Ramos (cell line): Measurements from ENCODE around the gene ARHGAP6.

Experiments used
- in situ Hi-C: fragments of 300-500 bp; cut with MboI; formaldehyde crosslinking; loops from one replicate; pipeline ENCODE4 v1.14.3; 2022; ENCODE audit warnings: low sequenced_read_pairs; ENCODE audit not compliant: unreplicated experiment

The ARHGAP6 gene

DNA sequence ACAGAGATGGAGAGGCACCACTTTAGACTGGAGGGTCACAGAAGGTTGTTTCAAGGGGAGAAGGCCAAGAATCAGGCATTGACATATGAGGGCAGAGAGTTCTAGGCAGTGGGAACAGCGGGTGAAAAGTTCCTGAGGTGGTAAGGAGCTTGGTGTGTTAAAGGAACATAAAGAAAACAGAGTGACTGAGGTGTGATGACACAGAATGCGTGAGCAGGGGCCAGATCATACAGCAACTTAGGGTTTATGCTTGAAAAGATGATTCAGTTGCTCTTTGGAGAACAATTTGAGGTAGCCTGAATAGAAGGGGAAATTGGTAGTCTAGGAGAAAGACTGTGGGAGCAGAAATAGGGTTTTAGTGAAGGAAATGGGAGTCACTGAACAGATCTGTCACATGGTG is 193.3 kb downstream of the ARHGAP6 start:
- in situ Hi-C loops = no loop called here

DNA sequence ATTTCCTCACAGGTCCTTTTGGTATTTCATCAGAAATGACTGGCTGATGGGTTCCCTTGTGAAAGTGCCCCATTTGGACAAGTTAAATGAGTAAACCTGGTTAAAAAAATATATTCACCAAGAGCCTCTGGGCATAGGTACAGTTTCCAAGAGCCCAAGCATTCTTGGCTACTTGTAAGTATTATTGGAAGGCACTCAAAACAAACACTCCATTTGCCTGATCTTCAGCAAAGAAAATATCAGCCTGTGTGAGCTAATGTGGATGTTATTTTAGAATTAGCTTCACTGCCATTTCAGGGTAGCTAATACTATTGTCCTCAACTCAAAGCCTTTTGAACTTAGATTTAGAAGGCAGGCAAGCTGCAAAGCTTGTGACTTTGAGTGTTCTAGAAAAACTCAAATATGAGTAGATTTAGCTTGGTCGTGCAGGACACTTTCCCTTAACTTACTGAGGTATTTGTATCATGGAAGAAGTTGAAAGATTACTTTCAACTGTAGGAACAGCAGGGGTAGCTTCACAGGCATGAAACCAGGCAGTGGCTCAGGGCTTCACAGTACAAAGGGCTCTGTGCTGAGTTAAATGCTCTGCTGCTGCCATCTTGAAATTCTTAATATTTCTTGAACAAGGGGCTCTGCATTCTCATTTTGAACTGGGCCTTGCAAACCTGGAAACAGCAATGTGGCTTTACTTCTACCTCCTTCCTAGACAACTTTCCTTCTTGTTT is 195.3 kb downstream of the ARHGAP6 start:
- in situ Hi-C loops = no loop called here

DNA sequence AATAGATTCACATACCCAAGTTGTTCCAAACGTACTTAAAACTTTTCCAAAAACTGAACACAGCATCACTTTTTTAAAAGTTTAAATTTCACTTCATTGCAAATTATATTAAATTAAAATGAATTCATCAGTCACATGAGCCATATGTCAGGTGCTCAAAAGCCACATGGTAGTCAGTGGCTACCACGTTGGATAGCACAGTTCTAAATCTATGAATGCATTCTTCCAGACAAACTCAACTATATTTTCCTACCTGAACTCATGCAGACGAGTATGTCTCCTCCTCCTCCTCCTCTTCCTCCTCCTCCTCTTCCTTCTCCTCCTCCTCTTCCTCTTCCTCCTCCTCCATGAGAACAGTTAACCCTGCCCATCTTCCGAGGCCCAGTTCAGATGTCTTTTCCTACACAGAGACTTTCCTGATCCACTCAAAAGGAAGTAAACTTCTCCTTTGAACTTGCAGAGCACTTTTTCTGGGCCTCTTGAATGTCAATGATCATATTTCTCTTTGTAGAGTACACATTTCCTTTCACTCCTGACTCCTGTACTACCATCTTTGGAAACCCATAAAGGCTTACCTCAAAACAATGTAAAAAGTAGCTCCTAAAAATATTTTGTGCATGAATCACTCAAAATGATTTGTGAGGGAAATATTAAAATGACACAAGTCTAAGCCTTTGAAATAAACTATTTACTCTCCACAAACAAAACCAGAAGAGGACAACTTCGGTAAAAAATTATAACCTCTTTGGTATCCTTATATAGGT is 199.9 kb downstream of the ARHGAP6 start:
- in situ Hi-C loops = no loop called here

DNA sequence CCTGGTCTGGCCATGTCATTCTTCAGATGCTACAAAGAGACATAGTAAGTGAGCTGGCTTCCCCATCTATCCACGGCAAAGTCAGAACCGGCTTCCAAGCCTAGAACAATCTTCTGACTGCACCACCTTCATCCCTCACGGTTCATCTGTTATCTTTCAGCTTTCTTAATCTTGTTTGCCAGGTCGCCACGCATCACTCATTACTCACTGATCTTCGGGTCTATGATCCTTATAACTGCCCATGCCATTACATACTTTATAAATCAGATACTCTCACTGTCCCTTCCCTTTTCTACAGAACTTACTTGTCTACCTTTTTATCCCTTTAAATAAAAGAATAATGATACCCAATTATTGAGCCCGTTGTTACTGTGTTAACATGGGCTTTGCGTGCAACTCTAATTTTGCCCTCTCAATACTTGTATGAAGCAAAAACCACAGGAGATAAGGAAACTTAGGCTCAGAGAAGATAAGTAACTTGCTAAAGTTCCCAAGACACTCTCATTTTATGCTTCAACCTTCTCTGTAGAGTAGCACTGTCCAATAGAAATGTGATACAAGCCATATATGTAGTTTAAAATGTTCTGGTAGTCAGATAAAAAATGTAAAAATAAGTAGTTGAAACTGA is 200.8 kb downstream of the ARHGAP6 start:
- in situ Hi-C loops = no loop called here

DNA sequence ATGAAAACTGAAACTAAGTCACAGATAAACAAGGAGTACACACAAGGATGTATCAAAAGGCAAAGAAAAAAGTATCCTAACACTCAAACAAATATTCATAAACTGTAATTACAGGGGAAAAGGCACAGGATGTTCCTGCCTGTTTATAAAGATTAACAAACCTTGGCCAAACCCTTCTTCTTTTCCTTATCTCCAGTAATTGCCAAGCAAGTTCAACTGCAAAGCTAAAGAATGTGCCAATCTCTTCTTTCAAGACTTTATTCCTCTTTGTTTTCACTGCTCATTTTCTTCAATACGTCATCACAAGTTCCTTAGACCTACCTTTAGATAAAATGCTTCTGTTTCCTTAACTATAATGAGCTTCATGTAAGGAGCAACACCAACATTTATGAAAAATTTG is 201.3 kb downstream of the ARHGAP6 start:
- in situ Hi-C loops = no loop called here

DNA sequence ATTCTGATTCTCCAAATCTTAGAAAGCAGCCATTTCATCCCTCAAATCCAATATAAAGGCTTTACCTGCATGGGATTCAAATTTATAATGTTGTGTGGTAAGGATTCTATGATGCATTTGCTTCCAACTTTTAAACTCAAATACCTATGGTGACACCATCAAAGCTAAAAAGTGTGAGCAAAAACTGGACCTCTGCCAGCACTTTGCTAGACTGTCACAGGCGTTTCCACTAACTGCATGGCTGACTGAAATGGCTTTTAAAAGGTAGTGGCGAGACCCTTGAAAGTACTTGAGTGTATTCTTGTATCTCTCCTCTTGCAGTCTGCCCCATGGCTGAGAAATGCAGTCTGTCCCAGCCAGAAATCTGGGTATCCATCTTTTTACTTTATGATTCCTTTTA is 203.1 kb downstream of the ARHGAP6 start:
- in situ Hi-C loops = no loop called here

DNA sequence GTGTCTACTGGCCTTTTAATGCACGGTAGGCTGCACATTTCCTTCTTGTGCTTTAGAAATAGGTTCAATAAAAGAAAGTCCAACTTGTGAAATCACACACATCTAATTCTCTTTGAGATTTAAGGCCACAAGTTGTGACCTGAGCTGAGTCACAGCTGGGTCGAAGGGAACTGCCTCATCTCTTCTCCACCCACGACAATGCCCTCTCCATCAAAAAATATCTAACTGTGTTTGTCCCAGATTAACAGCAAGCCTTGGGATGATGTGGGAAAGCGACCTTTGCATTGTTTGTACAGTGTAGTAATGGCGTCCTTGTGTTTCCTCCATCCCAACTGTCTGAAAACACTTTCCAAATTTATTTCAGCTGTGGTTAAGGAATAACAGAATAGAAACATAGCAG is 203.6 kb downstream of the ARHGAP6 start:
- in situ Hi-C loops = no loop called here

DNA sequence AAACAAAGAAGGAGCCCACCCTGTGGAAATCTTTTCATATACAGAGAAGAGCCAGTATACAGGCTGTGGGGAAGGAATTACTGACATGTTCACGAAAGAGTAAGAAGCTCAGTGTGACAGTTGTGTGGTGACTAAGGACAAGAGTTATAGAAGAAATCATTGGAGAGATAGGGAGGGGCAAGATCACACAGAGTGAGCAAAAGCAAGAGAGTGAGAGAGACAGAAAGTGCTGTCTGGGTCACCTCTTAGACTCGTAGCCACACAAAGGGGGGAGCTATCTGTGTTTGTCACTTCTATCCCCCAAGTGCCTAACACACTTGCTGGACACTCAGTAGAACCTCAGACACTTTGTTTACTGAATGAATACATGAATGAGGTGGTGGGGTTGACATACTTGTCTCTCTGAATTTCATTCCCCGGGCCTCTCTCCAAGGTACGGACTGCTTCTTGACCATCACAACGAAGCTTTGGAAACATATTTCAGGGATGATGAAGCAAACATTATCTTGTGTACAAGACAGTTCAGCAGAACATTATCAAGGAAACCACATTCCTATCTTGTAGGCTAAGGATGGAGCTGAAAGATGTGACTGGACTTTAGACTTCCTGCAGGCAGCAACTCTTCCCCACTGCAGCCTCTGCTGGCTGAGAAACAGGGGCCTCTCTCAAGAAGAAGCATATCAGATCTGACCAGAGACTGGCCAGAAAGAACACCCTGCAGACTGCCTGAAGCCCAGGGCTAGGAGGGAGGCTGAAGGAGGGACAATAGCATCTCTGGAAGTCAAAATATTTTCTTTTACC is 204.3 kb downstream of the ARHGAP6 start:
- in situ Hi-C loops = no loop called here

DNA sequence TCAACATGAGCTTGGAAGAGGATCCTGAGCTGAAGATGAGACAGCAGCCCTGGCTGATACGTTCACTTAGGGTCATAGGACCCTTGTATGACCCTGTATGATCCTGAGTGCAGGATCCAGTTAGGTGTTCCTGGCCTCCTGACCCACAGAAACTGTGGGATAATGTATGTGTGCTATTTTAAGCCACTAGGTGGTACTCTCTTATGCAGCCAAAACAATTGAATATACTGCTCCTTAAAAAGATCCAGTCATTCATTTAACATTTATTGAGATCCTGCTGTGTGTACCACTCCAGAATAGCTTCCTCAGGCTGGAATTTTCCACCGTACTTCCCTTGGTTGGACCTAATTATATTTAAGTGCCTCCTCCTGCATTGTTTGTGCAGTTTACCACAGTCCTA is 205.4 kb downstream of the ARHGAP6 start:
- in situ Hi-C loops = no loop called here

DNA sequence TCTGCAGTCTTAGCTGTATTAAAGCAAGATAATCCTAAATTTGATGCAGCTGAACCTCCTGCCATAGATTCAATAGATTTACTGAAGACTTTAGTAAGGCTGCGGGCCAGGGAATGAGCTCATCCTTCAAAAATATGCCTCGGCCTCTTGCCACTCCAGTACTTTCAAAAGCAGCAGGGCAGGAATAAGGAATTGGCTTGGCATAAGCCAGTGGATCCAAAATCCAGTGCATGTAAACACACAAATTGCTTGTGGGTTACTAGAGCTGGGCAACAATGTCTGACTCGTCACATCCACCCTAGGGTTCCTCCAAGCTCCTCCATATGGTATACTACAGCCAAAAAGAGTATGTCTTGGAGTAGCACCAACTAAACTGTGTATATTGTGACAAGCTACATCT is 207.6 kb downstream of the ARHGAP6 start:
- in situ Hi-C loops = no loop called here

DNA sequence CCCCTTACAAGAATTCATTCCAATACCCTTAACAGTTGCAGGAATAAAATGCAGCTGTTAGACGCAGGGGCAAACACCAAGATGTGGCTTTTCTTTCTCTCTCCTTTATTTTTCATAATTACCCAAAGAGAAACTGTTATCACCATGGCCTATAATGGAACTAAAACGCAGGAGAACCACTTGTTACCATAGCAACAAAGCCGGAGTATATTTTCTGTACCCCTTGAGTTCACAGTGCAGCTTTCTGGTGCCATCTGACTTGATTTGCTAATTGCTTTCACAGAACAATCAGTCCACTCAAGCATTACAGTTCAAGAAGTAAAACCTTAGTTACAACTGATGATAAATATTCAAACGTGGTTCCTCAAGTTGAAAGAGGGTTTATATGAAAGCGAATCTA is 214.6 kb downstream of the ARHGAP6 start:
- in situ Hi-C loops = no loop called here

DNA sequence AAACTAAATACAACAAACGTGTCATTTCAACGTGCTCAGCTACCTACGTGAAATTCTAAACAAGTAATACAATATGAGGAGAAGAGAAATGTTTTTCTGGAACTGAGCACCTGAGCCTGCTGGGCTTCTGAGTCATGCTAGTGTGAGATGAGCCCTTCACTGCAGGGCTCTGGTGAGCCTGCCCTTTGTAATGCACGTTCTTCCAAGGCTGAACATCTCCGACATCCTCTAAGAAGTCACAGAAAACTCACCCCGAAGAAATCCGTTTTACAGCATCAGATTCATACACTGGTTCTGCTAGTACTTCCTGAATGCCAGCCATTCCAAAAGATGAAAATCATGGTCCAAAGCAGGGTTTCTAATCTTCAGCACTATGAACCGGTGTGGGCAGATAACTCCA is 215.4 kb downstream of the ARHGAP6 start:
- in situ Hi-C loops = no loop called here

DNA sequence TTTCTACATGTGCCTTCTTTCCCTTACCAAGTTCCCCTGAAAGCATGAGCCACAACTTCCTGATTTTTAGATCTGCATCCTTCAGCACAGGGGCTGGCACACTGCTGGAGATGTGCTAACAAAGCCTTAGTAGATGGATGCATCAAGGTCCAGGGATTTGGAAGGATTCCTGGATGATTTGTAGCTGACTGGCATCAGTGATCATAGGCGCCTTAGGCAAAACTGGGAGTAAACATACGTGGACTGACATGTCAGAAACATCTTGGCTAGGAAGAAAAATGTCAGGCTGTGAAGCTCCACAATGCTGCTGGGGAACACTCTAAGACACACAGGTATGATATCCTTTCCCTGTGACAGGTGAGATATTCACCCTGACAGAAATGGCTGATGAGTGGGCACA is 216.1 kb downstream of the ARHGAP6 start:
- in situ Hi-C loops = no loop called here

DNA sequence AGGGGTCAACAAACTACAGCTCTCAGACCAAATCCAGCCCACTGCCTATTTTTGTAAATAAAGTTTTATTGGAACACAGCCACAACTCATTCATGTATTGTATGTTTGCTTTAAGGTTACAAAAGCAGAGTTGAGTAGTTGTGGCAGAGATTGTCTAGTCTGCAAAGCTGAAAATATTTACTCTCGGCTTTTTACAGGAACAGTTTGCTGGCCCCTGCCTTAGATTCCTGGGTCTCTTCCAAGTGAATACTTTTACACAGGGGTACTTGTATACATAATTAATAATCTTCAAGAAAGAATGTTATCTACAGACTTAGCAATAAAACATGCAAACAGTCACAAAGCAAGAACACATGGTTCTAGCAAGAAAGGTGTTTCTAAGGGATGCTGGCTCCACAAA is 218.3 kb downstream of the ARHGAP6 start:
- in situ Hi-C loops = no loop called here

DNA sequence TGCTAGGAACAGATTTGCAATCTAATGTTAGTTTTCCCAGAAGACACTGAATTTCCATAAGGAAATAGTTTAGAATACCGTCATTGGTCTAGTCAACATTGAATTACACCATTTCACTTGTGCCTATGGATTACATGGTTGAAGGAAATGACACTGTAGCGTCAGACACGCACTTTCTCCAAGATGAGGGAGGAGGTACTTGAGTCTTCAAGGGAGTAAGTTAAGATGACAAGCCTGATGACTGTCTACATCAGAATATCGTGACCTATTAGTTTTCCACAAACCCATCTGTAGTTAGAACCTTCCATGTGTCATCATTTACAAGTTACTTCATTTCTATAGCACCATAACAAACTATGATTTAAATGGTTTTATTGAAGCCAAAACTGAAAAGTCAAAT is 218.8 kb downstream of the ARHGAP6 start:
- in situ Hi-C loops = no loop called here

DNA sequence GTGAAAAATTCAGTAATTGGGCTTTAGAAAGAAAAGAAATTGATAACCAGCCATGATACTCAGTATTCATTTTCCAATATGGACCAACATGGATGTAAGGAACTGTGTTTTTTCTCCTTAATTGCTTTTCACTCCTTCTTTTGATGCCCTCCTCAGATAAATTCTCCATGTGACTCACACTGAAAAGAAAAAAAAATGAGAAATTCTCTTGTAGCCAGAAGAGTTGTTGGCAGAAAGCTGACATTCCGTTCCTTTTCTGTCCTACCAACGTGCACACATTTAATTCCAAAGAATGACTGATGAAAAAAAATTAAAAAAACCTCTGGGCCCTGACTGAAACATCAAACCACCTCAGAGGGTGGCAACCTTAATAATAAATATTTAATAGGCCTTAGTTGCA is 219.4 kb downstream of the ARHGAP6 start:
- in situ Hi-C loops = no loop called here

DNA sequence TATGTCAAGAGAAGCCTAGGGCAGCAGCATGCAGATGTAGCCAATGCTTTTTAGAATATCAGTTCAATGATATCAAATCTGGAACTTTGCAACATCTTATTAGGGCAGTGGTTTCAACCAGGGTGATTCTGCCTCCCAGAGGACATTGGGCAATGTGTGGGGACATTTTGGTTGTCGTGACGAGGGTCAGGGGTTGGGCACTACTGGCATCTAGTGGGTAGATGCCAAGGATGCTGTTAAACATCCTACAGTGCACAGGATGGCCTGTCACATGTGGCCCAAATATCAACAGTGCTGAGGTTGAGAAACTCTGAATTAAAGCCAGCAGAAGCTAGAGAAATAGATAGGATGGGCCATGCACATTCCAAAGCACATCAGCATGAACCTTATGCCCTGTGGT is 220.2 kb downstream of the ARHGAP6 start:
- in situ Hi-C loops = no loop called here

DNA sequence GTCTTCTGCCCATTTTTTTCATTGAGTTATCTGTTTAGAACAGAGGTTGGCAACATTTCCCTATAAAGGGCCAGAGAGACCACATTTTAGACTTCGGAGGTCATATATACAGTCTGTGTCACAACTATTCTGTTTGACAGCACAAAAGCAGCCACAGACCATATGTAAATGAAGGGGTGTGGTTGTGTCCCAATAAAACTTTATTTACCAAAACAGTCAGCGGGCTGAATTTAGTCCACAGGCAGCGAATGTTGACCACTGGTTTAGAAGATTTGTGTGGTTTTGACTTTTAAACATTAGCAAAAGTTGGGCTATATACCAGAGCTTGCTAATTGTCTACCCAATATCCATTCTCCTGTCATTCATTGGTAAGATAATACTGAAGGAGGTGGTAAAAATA is 221.7 kb downstream of the ARHGAP6 start:
- in situ Hi-C loops = no loop called here

DNA sequence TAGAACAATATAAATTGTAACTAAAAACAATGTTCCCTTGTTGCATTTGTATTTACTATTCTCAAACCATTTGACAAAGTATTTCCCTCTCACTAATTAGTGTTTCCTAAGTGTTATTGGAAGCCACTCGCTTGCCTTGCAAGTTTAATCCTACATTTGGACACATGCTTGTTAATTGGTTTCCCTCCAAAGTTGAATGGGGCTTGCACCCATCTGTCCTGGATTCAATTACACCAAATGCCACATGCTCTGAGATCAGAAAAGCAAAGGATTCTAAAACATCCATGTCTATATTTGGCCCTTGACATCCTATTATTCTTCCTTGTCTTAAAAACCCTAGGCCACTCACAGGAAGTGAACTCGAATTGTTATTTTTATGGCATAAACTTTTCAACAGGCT is 225.9 kb downstream of the ARHGAP6 start:
- in situ Hi-C loops = no loop called here

DNA sequence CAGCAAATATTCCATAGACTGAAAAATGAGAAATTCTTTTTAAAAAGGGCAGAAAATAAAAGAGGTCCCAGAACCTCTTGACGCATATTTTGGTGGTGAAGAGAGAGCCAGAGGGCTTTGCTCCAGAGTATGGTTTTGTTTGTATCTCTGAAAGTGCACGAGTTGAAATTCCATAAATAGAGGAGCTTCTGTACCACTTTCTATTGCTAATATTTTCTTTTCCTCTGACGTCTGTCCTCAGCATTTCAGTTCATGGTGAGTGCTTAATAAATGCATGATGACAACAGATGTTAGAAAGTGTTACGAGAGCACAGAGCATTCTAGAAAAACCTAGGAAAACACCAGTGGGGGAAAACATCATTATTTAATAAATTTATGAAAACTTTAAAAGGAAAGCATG is 227.0 kb downstream of the ARHGAP6 start:
- in situ Hi-C loops = no loop called here

DNA sequence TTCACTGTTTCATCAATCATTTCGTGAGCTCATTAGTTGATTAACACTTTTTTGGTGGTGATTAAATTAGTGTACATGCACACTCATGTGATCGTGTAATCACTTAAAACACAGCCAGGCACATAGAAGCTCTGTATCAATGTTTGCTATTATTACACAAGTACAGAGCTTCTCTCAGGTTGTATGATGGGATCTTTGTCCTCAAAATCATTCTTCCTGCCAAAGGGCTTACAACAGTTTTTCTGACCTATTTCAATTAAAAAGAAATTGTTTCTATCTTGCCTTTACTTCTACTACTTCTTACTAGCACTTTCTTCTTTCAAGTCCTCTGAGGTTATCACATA is 227.4 kb downstream of the ARHGAP6 start:
- in situ Hi-C loops = no loop called here
